ENCODE results near the gene NAALADL2.

DNA sequence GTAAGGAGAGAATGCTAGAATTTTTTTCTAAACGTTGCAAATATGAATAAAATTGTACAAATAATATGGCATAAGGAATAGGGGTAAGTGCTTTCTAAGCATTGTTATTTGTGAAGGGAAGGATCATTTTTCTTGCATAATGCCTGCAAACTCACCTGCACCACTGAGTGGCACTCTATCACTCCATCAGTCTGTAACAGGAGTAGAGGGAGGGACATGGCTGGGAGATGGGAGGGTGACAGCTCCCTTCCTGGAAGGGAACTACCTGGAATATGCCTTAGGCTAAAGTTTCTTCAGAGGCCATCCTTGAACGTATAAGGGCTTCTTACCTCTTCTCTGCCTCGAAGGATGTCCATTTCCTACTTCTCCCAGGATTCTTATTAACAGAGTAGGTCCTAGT is 3.0 kb downstream of the NAALADL2 start:
- TF ChIP-seq, protein P1, sequence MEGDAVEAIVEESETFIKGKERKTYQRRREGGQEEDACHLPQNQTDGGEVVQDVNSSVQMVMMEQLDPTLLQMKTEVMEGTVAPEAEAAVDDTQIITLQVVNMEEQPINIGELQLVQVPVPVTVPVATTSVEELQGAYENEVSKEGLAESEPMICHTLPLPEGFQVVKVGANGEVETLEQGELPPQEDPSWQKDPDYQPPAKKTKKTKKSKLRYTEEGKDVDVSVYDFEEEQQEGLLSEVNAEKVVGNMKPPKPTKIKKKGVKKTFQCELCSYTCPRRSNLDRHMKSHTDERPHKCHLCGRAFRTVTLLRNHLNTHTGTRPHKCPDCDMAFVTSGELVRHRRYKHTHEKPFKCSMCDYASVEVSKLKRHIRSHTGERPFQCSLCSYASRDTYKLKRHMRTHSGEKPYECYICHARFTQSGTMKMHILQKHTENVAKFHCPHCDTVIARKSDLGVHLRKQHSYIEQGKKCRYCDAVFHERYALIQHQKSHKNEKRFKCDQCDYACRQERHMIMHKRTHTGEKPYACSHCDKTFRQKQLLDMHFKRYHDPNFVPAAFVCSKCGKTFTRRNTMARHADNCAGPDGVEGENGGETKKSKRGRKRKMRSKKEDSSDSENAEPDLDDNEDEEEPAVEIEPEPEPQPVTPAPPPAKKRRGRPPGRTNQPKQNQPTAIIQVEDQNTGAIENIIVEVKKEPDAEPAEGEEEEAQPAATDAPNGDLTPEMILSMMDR (conservative IDR thresholded peaks at IDR 0.05 in 1 of 2, IDR thresholded peaks at IDR 0.05 in 1 of 2; ENCODE audit: low read depth in 1 of 2, low read length in 2 of 2), result no peak
- TF ChIP-seq EZH2 (IDR thresholded peaks at IDR 0.05; ENCODE audit: low read length, missing control alignments), result no peak
